HG03060 (cell line): ENCODE measurements around the gene ZNF521.

Source experiments
- ATAC-seq: cut with Tn5 transposase; IDR thresholded peaks from one replicate; pipeline ENCODE4 v1.9.1; 2021; ENCODE audit warnings: low read depth, moderate number of reproducible peaks; ENCODE audit not compliant: unreplicated experiment

The ZNF521 gene

GRCh38 chr18:25340762-25341161 is 11.2 kb downstream of the ZNF521 start:
- no peak for ATAC-seq

GRCh38 chr18:25335676-25336075 is 16.3 kb downstream of the ZNF521 start:
- ATAC-seq: no peak

GRCh38 chr18:25335062-25335461 is 16.9 kb downstream of the ZNF521 start:
- ATAC-seq: no peak

- ATAC-seq: no peak
Measured at GRCh38 chr18:25334588-25334987, 17.4 kb downstream of the ZNF521 start.

- no peak for ATAC-seq
Measured at GRCh38 chr18:25332002-25332401, 20.0 kb downstream of the ZNF521 start.

GRCh38 chr18:25329783-25330182 is 22.2 kb downstream of the ZNF521 start:
- ATAC-seq: no peak

- ATAC-seq: no peak
Measured at GRCh38 chr18:25327584-25327983, 24.4 kb downstream of the ZNF521 start.

- no peak for ATAC-seq
Measured at GRCh38 chr18:25326361-25326952, 25.5 kb downstream of the ZNF521 start.

- no peak for ATAC-seq
Measured at GRCh38 chr18:25322806-25323205, 29.2 kb downstream of the ZNF521 start.

GRCh38 chr18:25316381-25317018 is 35.5 kb downstream of the ZNF521 start:
- no peak for ATAC-seq

- no peak for ATAC-seq
Measured at GRCh38 chr18:25314838-25315190, 37.2 kb downstream of the ZNF521 start.

GRCh38 chr18:25314151-25314837 is 37.7 kb downstream of the ZNF521 start:
- ATAC-seq: no peak

- no peak for ATAC-seq
Measured at GRCh38 chr18:25313268-25313667, 38.7 kb downstream of the ZNF521 start.

- no peak for ATAC-seq
Measured at GRCh38 chr18:25310045-25310444, 41.9 kb downstream of the ZNF521 start.

GRCh38 chr18:25308381-25308780 is 43.6 kb downstream of the ZNF521 start:
- ATAC-seq: no peak

- ATAC-seq: no peak
Measured at GRCh38 chr18:25307192-25307591, 44.8 kb downstream of the ZNF521 start.

GRCh38 chr18:25306671-25307070 is 45.3 kb downstream of the ZNF521 start:
- ATAC-seq: no peak

- no peak for ATAC-seq
Measured at GRCh38 chr18:25305584-25305983, 46.4 kb downstream of the ZNF521 start.

- ATAC-seq: no peak
Measured at GRCh38 chr18:25300492-25300891, 51.5 kb downstream of the ZNF521 start.

- no peak for ATAC-seq
Measured at GRCh38 chr18:25299426-25300300, 52.3 kb downstream of the ZNF521 start.

- ATAC-seq: no peak
Measured at GRCh38 chr18:25298853-25299274, 53.1 kb downstream of the ZNF521 start.
